HG02981 (cell line): ENCODE data around the gene ARHGEF10L.

Source experiments
- ATAC-seq: cut with Tn5 transposase; IDR thresholded peaks from one replicate; pipeline ENCODE4 v1.9.1; 2021; ENCODE audit warnings: mild to moderate bottlenecking, moderate library complexity; ENCODE audit not compliant: unreplicated experiment

Gene ARHGEF10L

GRCh38 chr1:17648457-17649145 is 109.1 kb downstream of the ARHGEF10L start:
- no peak for ATAC-seq

DNA sequence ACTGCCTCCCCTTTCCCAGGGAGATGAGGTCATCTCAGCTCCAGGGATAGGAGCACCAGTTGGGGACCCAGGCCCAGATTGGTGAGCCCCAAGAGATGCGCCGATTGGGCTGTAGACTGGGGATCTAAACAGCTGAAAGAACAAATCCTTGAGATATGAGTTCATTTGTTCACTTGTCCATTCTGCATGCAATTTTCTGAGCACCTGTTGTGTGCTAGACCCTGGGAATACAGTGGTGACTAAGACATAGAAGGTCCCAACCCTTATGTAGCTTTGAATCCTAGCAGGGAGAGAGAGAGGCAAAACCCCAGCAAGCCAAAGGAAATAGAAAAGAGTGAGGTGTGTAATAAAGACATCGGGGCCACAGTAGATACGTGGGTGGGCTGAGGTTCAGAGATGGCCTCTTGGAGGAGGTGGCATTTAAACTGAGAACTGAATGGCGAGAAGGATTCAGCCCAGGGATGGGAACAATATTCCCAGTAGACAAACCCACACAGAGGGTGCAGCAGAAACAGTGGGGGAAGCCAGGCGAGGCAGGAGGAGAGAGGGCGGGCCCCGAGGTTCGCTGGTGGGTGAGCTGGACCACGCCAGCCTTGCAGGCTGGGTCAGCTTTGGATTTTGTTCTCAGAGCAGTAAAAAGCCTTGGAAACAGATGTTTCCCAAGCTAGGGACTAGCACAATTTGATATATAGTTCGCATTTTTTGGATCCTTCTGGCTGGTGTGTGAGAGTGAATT is 110.0 kb downstream of the ARHGEF10L start:
- no peak for ATAC-seq

DNA sequence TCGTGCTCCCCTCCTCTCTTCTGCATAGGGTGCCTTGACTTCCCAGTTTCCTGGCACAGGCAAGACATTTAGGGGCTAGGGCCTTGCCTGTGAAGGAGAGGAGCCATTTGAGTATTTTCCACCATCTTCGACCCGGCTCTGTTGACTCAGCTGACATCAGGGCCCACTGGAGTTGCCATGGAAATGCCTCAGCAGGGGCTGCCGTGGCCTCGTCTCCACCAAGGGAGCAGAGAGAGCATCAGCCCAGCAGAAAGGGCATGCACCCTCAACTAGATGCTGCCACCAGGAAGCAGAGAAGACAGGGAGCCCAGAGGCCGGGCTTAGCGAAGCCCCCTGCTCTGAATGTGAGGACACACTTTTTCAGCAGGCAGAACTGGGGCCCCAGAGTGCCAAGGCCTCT is 113.8 kb downstream of the ARHGEF10L start:
- no peak for ATAC-seq

GRCh38 chr1:17653728-17654351 is 114.3 kb downstream of the ARHGEF10L start:
- ATAC-seq = no peak

- ATAC-seq = no peak
These were observed 115.0 kb downstream of the ARHGEF10L start for GRCh38 chr1:17654519-17654918.

- ATAC-seq = no peak
These were observed 115.7 kb downstream of the ARHGEF10L start for GRCh38 chr1:17655169-17655568.

DNA sequence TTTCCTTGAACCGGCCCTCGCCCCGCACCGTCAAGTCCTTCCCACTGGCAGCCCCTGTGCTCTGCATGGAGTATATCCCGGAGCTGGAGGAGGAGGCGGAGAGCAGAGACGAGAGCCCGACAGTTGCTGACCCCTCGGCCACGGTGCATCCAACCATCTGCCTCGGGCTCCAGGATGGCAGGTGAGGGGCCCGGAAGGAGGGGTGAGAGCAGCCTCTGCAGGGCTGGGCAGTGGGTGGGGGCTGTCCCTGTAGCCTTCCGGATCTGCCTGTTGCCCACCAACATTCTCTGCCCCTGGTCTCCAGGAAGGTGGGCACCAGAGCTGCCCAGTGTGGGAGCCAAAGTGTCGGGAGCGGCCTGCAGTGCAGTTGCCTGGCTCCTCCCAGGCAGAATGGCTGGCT is 116.4 kb downstream of the ARHGEF10L start:
- ATAC-seq = no peak

DNA sequence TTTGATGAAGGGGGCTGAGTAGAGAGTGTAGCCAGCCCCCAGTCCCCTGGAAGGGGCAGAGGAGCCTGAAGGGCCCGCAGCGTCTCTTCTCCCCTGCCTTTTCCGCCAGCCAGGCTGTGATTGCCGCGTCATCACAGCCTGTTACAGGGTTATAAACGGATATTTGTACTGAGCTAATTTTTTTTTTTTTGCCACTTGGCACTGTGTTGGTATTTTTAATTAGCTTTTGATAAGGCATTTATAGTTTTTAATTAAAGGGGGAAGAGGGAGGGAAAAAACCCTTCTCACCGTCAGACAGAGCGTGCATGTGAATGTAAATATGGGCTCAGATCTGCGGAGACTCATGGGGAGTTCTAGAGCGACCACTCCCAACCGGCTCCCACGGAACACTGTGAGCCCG is 117.9 kb downstream of the ARHGEF10L start:
- no peak for ATAC-seq

- no peak for ATAC-seq
These were observed 119.3 kb downstream of the ARHGEF10L start for GRCh38 chr1:17658837-17659236.

DNA sequence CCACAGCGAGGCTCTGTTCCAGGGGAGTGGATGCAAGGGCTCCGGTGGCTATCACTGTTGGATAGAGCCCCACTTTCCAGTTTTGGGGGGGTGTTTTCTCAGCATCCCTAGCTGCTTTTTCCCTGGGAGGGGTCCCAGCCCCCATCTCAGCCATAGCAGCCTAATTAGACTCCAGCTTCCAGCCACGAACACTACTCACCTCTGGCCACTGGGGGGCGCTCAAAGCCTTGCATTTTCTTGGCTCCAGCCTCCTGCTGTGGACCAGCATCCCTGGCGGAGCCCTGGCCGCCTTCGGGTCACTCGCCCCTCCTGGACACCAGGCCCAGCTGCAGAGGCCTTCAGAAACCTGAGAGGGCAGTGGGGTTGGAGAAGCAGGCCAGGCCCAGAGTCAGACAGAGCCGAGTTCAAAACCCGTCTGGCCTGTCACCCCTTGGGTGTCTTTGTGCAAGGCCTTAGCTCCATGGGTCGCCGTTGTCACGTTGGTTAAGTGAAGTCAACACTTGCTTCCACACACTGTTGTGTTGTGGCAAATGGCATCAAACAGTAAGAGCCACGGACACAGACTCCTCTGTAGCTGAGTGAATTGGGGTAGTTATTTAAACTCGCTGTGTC is 122.2 kb downstream of the ARHGEF10L start:
- ATAC-seq = no peak

GRCh38 chr1:17662296-17662695 is 122.8 kb downstream of the ARHGEF10L start:
- no peak for ATAC-seq

- no peak for ATAC-seq
These were observed 123.3 kb downstream of the ARHGEF10L start for GRCh38 chr1:17662786-17663185.

DNA sequence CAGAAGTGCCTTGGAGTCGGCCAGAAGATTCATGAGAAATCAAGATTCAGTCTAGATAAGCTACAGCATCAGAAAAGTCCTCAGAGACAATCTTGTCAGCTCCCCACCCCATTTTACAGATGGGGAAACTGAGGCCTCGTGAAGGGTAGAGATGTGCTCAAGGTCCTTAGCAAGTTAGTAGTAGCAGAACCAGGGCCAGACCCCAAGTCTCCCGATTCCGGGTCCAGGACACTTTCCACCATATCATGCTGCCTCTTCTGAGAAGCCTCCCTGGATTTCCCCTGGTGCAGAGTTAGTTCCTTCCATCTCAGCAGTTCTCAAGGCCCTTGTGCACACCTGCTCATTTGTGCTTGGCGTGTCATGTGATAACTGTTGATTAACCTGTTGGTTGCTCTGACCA is 124.1 kb downstream of the ARHGEF10L start:
- ATAC-seq = no peak

DNA sequence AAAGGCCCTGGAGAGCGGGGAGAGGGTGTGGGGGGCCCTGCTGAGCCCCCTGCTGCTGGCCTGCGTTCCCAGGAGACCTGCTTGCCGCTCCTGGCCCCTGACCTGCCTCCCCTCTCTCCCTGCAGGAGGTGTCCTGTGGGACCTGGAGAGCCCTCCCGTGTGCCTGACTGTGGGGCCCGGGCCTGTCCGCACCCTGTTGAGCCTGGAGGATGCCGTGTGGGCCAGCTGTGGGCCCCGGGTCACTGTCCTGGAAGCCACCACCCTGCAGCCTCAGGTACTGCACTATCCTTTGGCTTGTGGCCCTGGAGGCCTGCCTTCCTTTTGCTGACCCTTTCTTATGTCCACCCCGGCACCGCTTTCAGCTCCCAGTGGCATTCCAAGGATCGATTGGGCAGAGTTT is 124.8 kb downstream of the ARHGEF10L start:
- ATAC-seq = no peak

DNA sequence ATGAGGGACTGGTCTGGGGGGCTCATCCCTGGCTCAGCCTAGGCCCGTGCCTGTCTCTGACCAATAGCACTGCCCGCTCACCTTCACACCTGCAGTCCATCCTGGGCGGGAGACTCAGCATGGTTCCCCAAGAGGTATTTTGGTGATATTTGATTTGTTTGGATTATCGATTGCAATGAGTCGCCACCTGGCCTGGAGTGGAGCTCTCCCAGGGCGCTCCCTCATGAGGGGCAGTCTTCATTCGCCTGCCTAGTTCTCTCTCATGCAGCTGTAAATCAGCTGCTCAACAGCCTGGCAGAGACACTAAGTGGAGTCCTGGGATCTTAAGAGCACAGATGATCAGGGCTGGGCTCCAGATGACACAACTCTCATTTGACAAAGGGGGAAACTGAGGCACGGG is 125.6 kb downstream of the ARHGEF10L start:
- ATAC-seq = no peak

GRCh38 chr1:17665950-17666720 is 126.6 kb downstream of the ARHGEF10L start:
- ATAC-seq = no peak

- no peak for ATAC-seq
These were observed 128.1 kb downstream of the ARHGEF10L start for GRCh38 chr1:17667641-17668040.

- no peak for ATAC-seq
These were observed 128.7 kb downstream of the ARHGEF10L start for GRCh38 chr1:17668195-17668594.

DNA sequence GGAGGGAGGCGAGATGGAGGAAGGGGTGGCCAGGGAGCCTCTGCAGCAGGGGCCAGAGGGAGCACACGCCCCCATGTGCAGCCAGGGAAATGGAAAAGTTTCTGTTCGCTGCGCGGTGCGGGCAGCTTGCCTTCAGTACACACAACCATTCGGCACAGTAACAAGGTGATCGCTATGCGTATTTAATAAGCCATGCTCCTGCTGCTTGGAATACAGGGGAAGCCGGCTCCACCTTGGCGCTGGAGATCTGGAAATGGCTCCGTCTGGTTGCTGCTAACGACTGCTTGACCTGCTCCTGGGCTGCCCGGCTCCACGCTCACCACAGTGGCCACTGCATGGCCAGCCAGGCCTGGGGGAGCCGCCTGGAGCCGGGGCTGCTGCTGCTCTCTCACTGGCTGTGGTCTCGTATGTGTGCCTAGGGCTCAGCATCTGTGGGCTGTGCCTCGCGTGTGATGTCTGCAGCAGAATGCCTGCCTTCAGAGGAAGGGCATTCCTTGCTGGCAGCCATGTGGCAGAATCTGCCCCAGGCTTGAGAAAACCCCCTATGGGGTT is 129.2 kb downstream of the ARHGEF10L start:
- ATAC-seq = no peak

- no peak for ATAC-seq
These were observed 129.8 kb downstream of the ARHGEF10L start for GRCh38 chr1:17669305-17669704.
